Activated effector memory CD4-positive, alpha-beta T cell treated with anti-CD3 and anti-CD28 coated beads, Interleukin-2, amount 50 U/mL, for 16 hours (primary cell): ENCODE results near the gene DNMT3A.

Experiments used
- DNase-seq: peaks from one replicate; pipeline ENCODE4 v3.0.0-alpha.2; 2020

DNMT3A gene

GRCh38 chr2:25341753-25342371 lies at the start of gene DNMT3A:
Gene DNMT3A (minus strand): TSS chr2:25341925. CDS start chr2:25313984, 27,941 bp downstream.
- peak; percentile 86 for DNase-seq

- DNase-seq = no peak
These were observed 47.4 kb upstream of the DNMT3A start for GRCh38 chr2:25389161-25389560.

- DNase-seq = no peak
These were observed 46.8 kb upstream of the DNMT3A start for GRCh38 chr2:25388491-25388890.

GRCh38 chr2:25387876-25388449 lies 46.2 kb upstream of the DNMT3A start:
- no peak for DNase-seq

- DNase-seq = no peak
These were observed 45.5 kb upstream of the DNMT3A start for GRCh38 chr2:25386971-25387875.

- DNase-seq = no peak
These were observed 44.2 kb upstream of the DNMT3A start for GRCh38 chr2:25385910-25386309.

- DNase-seq = no peak
These were observed 42.1 kb upstream of the DNMT3A start for GRCh38 chr2:25383806-25384205.

- peak; percentile 36 for DNase-seq
These were observed 39.8 kb upstream of the DNMT3A start for GRCh38 chr2:25381502-25381901.

- no peak for DNase-seq
These were observed 39.1 kb upstream of the DNMT3A start for GRCh38 chr2:25380586-25381375.

- no peak for DNase-seq
These were observed 38.3 kb upstream of the DNMT3A start for GRCh38 chr2:25380023-25380422.

- DNase-seq = peak; percentile 42
These were observed 37.8 kb upstream of the DNMT3A start for GRCh38 chr2:25379535-25379934.

GRCh38 chr2:25378731-25379490 lies 37.2 kb upstream of the DNMT3A start:
- DNase-seq = peak; percentile 59

GRCh38 chr2:25377822-25378421 lies 36.2 kb upstream of the DNMT3A start:
- peak; percentile 54 for DNase-seq

- peak; percentile 97 for DNase-seq
These were observed 35.3 kb upstream of the DNMT3A start for GRCh38 chr2:25376750-25377621.

- peak; percentile 61 for DNase-seq
These were observed 34.3 kb upstream of the DNMT3A start for GRCh38 chr2:25375989-25376545.

GRCh38 chr2:25375371-25375988 lies 33.8 kb upstream of the DNMT3A start:
- peak; percentile 58 for DNase-seq

GRCh38 chr2:25374827-25375226 lies 33.1 kb upstream of the DNMT3A start:
- peak; percentile 44 for DNase-seq

GRCh38 chr2:25374411-25374810 lies 32.7 kb upstream of the DNMT3A start:
- peak; percentile 37 for DNase-seq

- DNase-seq = peak; percentile 34
These were observed 31.7 kb upstream of the DNMT3A start for GRCh38 chr2:25373269-25373981.
